ENCODE data around the gene STIM2. TPM values are rescaled to one million over a fixed set of nuclear protein-coding genes. Genes with fewer than 3 reads are reported as not detected.

The STIM2 gene
- total and polyA plus RNA-seq, 2 donors (not counting 3 experiments of a cell fraction or from before 2014, with no cell fraction given): 21.0 to 21.2 TPM

DNA sequence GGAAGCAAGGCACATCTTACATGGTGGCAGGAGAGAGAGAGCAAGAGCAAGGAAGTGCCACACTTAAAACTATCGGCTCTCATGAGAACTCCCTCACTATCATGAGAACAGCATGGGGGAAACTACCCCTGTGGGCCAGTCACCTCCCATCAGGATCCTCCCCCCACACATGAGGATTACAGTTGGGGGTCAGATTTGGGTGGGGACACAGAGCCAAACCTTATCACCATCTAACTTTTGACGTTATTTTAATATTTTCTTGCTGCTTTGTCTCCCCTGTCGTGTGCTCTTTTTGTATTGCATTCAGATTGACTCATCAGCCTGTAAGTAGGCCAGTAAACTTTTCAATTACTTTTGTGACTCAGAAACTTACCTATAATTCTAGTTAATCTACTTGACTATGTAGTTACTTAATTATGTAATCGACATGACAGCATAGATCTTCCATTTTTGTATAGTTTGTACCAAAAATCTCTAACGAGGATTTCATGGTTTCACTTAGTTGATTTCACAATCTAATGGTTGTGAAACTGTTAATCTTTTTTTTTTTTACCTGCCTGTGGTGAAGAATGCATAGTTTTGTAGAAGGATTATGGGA lies 18.3 kb downstream of the STIM2 start:
- H3K27me3 ChIP-seq (ENCODE audit: control insufficient read depth in 2 of 2, insufficient read depth in 2 of 2, low read length in 2 of 2): no peaks in the 10 kb centered on the region
- no peak overlapping the region for H3K27ac ChIP-seq (ENCODE audit: insufficient read depth, low read depth, low read length)
- no peaks in the 10 kb centered on the region for H3K9me3 ChIP-seq (replicated peaks; ENCODE audit: control insufficient read depth, insufficient read depth, low read length)
- TF ChIP-seq POLR2AphosphoS5 (IDR thresholded peaks at IDR 0.05; ENCODE audit: insufficient read depth, low read depth, low read length): no peak
- TF ChIP-seq GATA2 (IDR thresholded peaks at IDR 0.05; ENCODE audit: insufficient read depth, insufficient read length, low read depth, low read length): no peak
- TF ChIP-seq, protein P1, sequence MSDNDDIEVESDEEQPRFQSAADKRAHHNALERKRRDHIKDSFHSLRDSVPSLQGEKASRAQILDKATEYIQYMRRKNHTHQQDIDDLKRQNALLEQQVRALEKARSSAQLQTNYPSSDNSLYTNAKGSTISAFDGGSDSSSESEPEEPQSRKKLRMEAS (IDR thresholded peaks at IDR 0.05; ENCODE audit: insufficient read depth, insufficient read length): no peak
- TF ChIP-seq FOS (IDR thresholded peaks at IDR 0.05; ENCODE audit: borderline replicate concordance, insufficient read depth, low read length): no peak
- TF ChIP-seq POLR2A (IDR thresholded peaks at IDR 0.05; ENCODE audit: low read depth, low read length): no peak
- TF ChIP-seq, protein P2, sequence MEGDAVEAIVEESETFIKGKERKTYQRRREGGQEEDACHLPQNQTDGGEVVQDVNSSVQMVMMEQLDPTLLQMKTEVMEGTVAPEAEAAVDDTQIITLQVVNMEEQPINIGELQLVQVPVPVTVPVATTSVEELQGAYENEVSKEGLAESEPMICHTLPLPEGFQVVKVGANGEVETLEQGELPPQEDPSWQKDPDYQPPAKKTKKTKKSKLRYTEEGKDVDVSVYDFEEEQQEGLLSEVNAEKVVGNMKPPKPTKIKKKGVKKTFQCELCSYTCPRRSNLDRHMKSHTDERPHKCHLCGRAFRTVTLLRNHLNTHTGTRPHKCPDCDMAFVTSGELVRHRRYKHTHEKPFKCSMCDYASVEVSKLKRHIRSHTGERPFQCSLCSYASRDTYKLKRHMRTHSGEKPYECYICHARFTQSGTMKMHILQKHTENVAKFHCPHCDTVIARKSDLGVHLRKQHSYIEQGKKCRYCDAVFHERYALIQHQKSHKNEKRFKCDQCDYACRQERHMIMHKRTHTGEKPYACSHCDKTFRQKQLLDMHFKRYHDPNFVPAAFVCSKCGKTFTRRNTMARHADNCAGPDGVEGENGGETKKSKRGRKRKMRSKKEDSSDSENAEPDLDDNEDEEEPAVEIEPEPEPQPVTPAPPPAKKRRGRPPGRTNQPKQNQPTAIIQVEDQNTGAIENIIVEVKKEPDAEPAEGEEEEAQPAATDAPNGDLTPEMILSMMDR (IDR thresholded peaks at IDR 0.05; ENCODE audit: extremely low read depth in 1 of 2, insufficient read depth in 1 of 2, low read depth in 1 of 2, low read length in 2 of 2): no peak
- TF ChIP-seq EZH2 (IDR thresholded peaks at IDR 0.05; ENCODE audit: borderline replicate concordance, low read depth, low read length, severe bottlenecking): no peak
- H4K20me1 ChIP-seq (replicated peaks; ENCODE audit: control insufficient read depth, extremely low read depth, insufficient read depth, low read length): no peaks in the 10 kb centered on the region
- H3K79me2 ChIP-seq (ENCODE audit: control insufficient read depth, insufficient read depth, low read length): peaks cover 2% of the 10 kb centered on the region
- no TSS peak for BruUV-seq (replicated peaks)
- dilution Hi-C loops (cut with MboI; ENCODE audit: extremely low pct_ligation_motif_present, low sequenced_read_pairs) (no loop called here), intact Hi-C loops (cut with micrococcal nuclease) (no loop called here)
- POLR2A ChIA-PET: no interaction called here
- FAIRE-seq (no peak), DNase-seq (ENCODE audit: low read depth, low spot score) (no peak)
- H3K9me1 ChIP-seq (replicated peaks; ENCODE audit: control insufficient read depth, extremely low read depth, insufficient read depth, low read length): no peaks in the 10 kb centered on the region
- no peak overlapping the region for H2AFZ ChIP-seq (ENCODE audit: low read depth, low read length)
- no peaks in the 10 kb centered on the region for H3K36me3 ChIP-seq (ENCODE audit: control insufficient read depth in 2 of 2, extremely low read depth in 1 of 2, insufficient read depth in 2 of 2, low read length in 2 of 2)
- H3K4me3 ChIP-seq (replicated peaks in 1 of 3; ENCODE audit: insufficient read depth in 1 of 3, low read depth in 1 of 3, low read length in 3 of 3): no peak overlapping the region
- CTCF ChIA-PET: no interaction called here
- H3K4me1 ChIP-seq (ENCODE audit: control insufficient read depth, extremely low read depth, insufficient read depth, low read length): no peaks in the 10 kb centered on the region
- H3K4me2 ChIP-seq (ENCODE audit: insufficient read depth, low read length): no peak overlapping the region
- H3K9ac ChIP-seq (replicated peaks; ENCODE audit: extremely low read depth, insufficient read depth, low read length): no peak overlapping the region

All from endothelial cell of umbilical vein (primary cell).